HUES48 (cell line): ENCODE data around the gene PAOX.
"Not testable (repeated sequence)": the region's sequence is repeated elsewhere in the genome, so short reads cannot be mapped to it uniquely, and the experiment has no call there.

ENCODE experiments used
- H3K27ac ChIP-seq: one replicate; pipeline ENCODE4 v1.7.0; 2013; ENCODE audit warnings: low read depth, low read length, inconsistent platforms
- H3K27me3 ChIP-seq: 2 replicates; pipeline ENCODE4 v1.6.1; 2013; ENCODE audit warnings: mild to moderate bottlenecking, low read length; ENCODE audit not compliant: control insufficient read depth, insufficient read depth
- H3K36me3 ChIP-seq: 2 replicates; pipeline ENCODE4 v1.6.1; 2013; ENCODE audit warnings: low read length; ENCODE audit not compliant: control insufficient read depth, insufficient read depth
- H3K4me1 ChIP-seq: 2 replicates; pipeline ENCODE4 v1.6.1; 2013; ENCODE audit warnings: mild to moderate bottlenecking, low read length; ENCODE audit not compliant: control insufficient read depth, insufficient read depth
- H3K4me3 ChIP-seq: 2 replicates; pipeline ENCODE4 v1.5.1; 2013; ENCODE audit warnings: mild to moderate bottlenecking, low read depth, low read length
- H3K9ac ChIP-seq: 2 replicates; pipeline ENCODE4 v1.6.1; 2013; ENCODE audit warnings: mild to moderate bottlenecking, low read depth, low read length, moderate library complexity
- H3K9me3 ChIP-seq: 2 replicates; pipeline ENCODE4 v1.6.1; 2013; ENCODE audit warnings: low read length; ENCODE audit not compliant: control insufficient read depth, insufficient read depth

PAOX gene

GRCh38 chr10:133366751-133367150, 12.3 kb upstream of the PAOX start:
- Histone ChIP-seq H3K4me1 (no peaks in the 10 kb centered on the region), H3K4me3 (no peak overlapping the region), H3K27me3 (no peaks in the 10 kb centered on the region), H3K36me3 (peaks cover 80% of the 10 kb centered on the region), H3K9me3 (no peaks in the 10 kb centered on the region), H3K27ac (no peak overlapping the region), H3K9ac (no peak overlapping the region)

DNA sequence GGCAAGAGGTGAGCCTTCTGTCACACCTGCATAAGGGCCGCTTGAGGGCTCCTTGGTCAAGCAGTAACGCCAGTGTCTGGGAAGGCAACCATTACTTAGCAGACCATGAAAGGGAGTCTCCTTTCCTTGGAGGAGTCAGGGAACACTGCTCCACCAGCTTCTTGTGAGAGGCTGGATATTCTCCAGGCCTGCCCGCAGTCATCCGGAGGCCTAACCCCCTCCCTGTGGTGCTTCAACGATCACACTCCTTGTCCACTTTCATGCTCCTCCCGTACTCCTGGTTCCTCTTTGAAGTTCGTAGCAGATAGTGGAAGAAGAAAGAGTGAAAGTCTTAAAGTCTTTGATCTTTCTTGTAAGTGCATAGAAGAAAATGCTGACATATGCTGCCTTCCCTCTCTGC, 11.6 kb upstream of the PAOX start:
- H3K27me3 ChIP-seq, H3K9ac ChIP-seq, H3K9me3 ChIP-seq, H3K27ac ChIP-seq, H3K4me1 ChIP-seq, H3K4me3 ChIP-seq: not testable (repeated sequence)
- H3K36me3 ChIP-seq: peaks cover 73% of the 10 kb centered on the region

DNA sequence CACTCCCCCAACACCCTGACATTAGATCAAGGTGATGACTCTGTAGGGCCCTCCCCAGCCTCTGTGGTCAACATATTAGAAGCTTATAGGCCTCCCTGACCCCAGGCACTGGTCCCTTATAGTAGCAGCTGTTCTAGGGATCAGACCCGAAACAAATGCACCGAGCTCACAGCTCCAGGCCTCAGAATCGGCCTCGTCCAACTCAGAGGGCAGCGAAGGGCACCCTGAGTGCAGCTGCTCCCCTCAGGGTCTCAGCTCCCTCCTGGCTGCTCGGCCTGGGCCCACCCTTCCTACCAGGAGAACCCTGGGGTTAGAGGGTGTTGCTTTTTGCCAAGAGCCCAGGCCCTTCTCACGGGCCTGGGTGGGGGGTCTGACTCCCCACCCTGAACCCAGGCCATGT, 10.9 kb upstream of the PAOX start:
- Histone ChIP-seq H3K27me3 (no peaks in the 10 kb centered on the region), H3K4me3 (no peak overlapping the region), H3K4me1 (no peaks in the 10 kb centered on the region), H3K27ac (no peak overlapping the region), H3K9me3 (no peaks in the 10 kb centered on the region), H3K9ac (no peak overlapping the region), H3K36me3 (peaks cover 66% of the 10 kb centered on the region)

GRCh38 chr10:133370030-133370786, 8.9 kb upstream of the PAOX start:
- Histone ChIP-seq H3K4me1 (no peaks in the 10 kb centered on the region), H3K4me3 (no peak overlapping the region), H3K9me3 (no peaks in the 10 kb centered on the region), H3K36me3 (peaks cover 48% of the 10 kb centered on the region), H3K9ac (no peak overlapping the region), H3K27ac (no peak overlapping the region), H3K27me3 (peaks cover 11% of the 10 kb centered on the region)

DNA sequence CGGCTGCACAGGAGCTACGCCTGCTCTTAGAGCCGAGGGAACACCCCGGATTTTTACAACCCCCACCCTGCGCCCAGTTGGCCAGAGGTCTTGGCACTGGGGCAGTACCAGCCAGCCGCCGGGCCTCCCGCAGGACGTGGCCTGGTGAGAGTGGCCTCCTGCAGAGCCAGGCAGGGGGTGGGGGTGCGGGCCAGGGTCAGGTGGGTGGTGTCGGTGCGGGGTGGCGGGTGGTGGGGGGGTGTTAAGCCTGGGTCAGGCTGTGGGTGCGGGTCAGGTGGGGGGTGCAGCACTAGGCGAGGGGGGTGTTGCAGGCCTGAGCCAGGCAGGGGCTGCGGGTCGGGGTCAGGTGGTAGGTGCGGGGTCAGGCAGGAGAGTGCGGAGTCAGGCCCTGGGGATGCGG, 6.6 kb upstream of the PAOX start:
- Histone ChIP-seq H3K9me3 (no peaks in the 10 kb centered on the region), H3K9ac (no peak overlapping the region), H3K4me1 (no peaks in the 10 kb centered on the region), H3K27me3 (peaks cover 33% of the 10 kb centered on the region), H3K36me3 (peaks cover 29% of the 10 kb centered on the region), H3K27ac (no peak overlapping the region), H3K4me3 (peak overlapping the region; percentile 41; the same call in 1 of the 2 replicates)

GRCh38 chr10:133373174-133374090, 5.6 kb upstream of the PAOX start, which contains the start of gene ECHS1:
TSS of gene ECHS1 (minus strand) at chr10:133373354. CDS start at chr10:133373333, 21 bp downstream.
- no peaks in the 10 kb centered on the region for H3K9me3 ChIP-seq
- H3K9ac ChIP-seq: no peak within 1 kb of the TSS; the same call in 1 of the 2 replicates
- H3K36me3 ChIP-seq: peaks cover 24% of the 10 kb centered on the region
- H3K4me1 ChIP-seq: no peaks in the 10 kb centered on the region
- no peak within 1 kb of the TSS for H3K27ac ChIP-seq
- H3K4me3 ChIP-seq: peak within 1 kb of the TSS; percentile 86
- peaks cover 42% of the 10 kb centered on the region for H3K27me3 ChIP-seq

DNA sequence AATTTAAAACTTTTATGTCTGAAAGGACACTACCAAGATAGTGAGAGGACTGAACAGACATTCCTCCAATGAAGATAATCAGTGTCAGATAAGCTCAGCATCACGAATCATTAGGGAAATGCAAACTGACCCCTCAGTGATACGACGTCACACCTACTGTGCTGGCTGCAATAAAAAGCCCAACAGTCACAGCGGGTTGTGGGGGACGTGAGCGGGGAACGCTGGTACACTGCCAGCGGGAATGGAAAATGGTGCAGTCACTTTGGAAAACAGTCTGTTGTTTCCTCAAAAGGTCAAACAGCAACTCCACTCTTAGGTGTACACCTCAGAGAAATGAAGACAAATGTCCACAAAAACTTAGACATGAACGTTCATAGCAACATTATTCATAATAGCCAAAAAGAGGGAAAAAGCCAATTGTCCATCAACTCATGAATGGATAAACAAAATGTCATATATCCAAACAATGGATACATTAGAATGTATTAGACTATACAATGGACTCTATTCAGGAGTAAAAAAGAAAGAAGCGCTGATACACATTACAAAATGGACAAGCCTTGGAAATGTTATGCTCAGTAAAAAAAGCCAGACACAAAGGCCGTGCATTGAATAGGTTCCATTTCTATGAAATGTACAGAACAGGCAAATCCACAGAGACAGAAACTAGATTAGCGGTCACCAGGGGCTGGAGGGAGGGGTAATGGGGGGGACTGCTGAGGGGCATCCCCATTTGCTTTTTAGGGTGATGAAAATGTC, 3.5 kb upstream of the PAOX start:
- Histone ChIP-seq H3K36me3 (peaks cover 3% of the 10 kb centered on the region), H3K9ac (no peak overlapping the region), H3K27ac (no peak overlapping the region), H3K4me1 (no peaks in the 10 kb centered on the region), H3K27me3 (peaks cover 54% of the 10 kb centered on the region), H3K4me3 (no peak overlapping the region), H3K9me3 (no peaks in the 10 kb centered on the region)

GRCh38 chr10:133376183-133376582, 2.9 kb upstream of the PAOX start:
- H3K9me3 ChIP-seq, H3K4me3 ChIP-seq, H3K4me1 ChIP-seq, H3K27ac ChIP-seq, H3K9ac ChIP-seq, H3K36me3 ChIP-seq: not testable (repeated sequence)
- H3K27me3 ChIP-seq: peaks cover 54% of the 10 kb centered on the region

DNA sequence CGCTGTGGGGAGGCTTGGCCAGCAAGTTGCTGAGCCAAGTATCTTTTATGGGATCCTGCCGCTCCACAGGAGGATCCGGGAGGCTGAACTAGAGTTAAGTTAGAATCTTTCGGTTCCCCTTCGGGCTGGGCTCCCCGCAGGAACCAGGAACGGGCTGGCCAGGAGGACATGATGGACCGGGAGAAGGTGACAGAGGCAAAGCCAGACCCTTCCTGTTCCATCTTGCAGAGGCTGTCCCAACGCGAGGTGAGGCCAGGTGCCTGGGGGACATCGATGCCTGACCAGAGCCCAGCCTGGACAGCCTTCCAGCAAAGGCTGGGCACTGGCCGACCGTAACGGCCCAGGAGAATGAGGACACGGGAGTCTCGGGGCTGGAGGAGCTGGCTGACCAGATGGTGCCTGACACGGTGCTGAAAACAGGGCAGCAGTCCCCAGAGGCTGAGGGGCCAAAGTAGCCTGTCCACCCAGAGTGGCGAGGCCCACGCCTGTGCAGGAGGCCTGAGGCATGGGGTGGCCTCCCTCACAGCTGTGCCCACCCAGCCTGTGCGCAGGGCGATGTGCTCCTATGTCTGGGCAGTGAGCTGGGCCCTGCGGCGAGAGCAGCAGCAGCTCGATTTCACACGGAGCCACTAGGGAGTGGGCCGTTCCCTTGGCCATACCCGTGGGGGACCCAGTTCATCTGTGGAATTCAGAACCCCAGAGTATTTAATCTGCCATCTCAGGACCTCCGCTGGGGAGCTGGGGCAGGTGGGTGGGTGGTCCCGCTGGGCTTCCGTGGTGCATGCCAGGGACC, 1.8 kb upstream of the PAOX start:
- Histone ChIP-seq H3K36me3 (no peaks in the 10 kb centered on the region), H3K27ac (no peak overlapping the region), H3K27me3 (peaks cover 54% of the 10 kb centered on the region), H3K9me3 (no peaks in the 10 kb centered on the region), H3K4me3 (no peak overlapping the region), H3K9ac (no peak overlapping the region), H3K4me1 (no peaks in the 10 kb centered on the region)

DNA sequence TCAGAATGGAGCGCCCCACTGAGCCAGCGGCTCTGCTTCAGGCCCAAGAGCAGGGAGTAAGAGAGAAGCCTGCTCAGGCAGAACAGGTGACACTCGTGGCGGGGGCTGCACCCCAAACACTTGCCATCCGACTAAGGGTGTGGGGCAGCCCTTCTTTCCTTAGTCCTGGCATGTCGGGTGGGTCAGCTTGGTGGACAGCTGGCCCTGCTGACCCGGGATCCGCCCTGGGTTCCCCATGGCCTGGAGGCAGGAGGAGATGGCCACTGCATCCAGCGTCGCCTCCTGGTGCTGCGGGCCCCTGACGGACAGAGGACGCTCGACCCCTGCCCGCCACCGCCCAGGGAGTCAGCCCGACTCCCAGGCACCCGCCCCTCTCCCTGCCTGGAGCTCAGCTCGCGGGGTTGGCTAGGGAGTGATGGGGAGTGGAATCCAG, 1.2 kb upstream of the PAOX start:
- peaks cover 54% of the 10 kb centered on the region for H3K27me3 ChIP-seq

More for the DNA sequence above, 1.2 kb upstream of the PAOX start:
- Histone ChIP-seq H3K27ac (no peak overlapping the region), H3K36me3 (no peaks in the 10 kb centered on the region), H3K4me3 (peak overlapping the region; percentile 84), H3K9me3 (no peaks in the 10 kb centered on the region), H3K4me1 (no peaks in the 10 kb centered on the region), H3K9ac (no peak overlapping the region)
